ENCODE data around the gene SOD3.

SOD3 gene

DNA sequence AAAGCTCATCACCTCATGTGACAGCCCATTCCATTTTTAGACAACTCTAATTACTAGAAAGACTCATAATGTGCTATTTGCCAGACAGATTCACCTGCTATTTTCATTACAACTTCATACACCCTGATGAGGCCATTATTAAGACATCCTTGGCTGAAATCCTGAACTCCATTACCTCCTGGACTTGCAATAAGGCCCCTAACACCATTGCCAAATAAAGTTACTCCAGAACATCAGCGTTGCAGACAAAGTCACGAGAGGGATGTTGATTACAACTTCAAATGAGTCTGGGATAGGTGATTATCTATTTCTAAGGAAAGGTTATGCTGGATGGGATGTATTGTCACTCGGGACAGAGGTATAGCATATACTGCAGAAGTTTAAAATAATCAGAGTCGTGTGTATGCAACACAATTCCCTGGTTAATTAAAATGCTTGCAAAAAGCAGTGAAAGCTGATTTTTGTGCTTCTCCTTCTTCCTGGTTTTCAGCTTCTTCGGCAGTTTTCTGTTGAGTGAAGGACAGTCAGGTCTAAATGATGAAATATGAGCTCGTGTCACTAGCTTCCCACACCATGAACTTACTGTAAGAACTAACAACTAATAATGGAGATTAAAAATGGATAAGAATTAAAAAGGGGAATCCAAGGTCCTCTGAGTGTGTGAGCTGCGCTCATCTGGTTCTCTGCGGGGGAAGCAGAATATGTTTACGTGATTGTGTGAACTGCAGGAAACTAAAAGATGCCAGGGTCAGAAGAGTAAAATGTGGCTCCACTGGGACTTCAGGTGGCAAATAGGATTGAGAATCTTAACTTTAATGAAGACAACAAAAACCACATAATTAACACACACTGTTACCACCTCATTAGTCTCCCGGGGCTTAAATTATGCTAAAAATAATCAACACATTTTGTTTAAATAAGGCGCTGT is 17.6 kb upstream of the SOD3 start:
- no peaks in the 10 kb centered on the region for H3K36me3 ChIP-seq
- no peak overlapping the region for H3K4me3 ChIP-seq (ENCODE audit: low read depth, low read length)
- no peak for DNase-seq
- H3K27ac ChIP-seq, result no peak overlapping the region
- TF ChIP-seq, protein P1, sequence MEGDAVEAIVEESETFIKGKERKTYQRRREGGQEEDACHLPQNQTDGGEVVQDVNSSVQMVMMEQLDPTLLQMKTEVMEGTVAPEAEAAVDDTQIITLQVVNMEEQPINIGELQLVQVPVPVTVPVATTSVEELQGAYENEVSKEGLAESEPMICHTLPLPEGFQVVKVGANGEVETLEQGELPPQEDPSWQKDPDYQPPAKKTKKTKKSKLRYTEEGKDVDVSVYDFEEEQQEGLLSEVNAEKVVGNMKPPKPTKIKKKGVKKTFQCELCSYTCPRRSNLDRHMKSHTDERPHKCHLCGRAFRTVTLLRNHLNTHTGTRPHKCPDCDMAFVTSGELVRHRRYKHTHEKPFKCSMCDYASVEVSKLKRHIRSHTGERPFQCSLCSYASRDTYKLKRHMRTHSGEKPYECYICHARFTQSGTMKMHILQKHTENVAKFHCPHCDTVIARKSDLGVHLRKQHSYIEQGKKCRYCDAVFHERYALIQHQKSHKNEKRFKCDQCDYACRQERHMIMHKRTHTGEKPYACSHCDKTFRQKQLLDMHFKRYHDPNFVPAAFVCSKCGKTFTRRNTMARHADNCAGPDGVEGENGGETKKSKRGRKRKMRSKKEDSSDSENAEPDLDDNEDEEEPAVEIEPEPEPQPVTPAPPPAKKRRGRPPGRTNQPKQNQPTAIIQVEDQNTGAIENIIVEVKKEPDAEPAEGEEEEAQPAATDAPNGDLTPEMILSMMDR (IDR thresholded peaks at IDR 0.05; ENCODE audit: low read depth, low read length), result no peak
- H3K27me3 ChIP-seq (ENCODE audit: insufficient read depth, low read depth, severe bottlenecking), result no peaks in the 10 kb centered on the region
- no peaks in the 10 kb centered on the region for H3K9me3 ChIP-seq (ENCODE audit: severe bottlenecking)

DNA sequence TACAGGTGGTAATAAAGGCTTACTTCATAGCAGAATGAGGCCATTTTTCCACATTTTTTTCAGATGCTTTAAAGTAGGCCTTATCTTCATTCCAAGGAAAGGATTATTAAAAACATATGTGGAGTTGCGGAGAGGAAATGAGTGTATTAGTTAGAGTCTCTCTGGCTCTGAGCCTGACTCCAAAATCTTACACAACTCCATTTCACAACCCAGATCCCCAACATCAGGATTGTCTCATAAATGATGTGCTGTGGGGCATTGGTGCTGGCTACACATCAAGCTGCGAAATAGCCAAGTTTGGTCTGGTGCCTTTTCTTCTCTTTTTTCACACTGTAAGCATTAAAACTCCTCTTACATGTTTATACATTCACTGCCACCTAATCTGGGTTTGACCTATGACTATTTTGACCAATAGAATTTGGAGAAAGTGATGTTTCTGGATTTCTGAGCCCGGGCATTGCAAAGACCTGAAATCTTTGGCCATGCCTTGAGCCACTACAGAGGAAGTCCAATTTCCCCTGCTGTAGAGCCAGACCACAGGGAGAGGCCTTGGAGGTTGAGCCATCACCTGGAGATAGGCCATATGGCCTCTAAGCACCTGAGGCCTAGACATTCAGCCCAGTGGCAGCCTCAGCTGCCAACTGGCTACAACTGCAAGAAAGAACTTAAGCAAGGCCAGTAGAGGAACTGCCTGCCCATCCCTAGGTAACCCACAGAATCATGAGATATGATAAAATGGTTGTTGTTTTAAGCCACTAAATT is 16.7 kb upstream of the SOD3 start:
- Histone ChIP-seq H3K9me3 (ENCODE audit: severe bottlenecking) (no peaks in the 10 kb centered on the region), H3K36me3 (no peaks in the 10 kb centered on the region), H3K4me3 (ENCODE audit: low read depth, low read length) (no peak overlapping the region), H3K27me3 (ENCODE audit: insufficient read depth, low read depth, severe bottlenecking) (no peaks in the 10 kb centered on the region), H3K27ac (no peak overlapping the region)
- DNase-seq, result no peak
- TF ChIP-seq, protein P1 (IDR thresholded peaks at IDR 0.05; ENCODE audit: low read depth, low read length), result no peak

DNA sequence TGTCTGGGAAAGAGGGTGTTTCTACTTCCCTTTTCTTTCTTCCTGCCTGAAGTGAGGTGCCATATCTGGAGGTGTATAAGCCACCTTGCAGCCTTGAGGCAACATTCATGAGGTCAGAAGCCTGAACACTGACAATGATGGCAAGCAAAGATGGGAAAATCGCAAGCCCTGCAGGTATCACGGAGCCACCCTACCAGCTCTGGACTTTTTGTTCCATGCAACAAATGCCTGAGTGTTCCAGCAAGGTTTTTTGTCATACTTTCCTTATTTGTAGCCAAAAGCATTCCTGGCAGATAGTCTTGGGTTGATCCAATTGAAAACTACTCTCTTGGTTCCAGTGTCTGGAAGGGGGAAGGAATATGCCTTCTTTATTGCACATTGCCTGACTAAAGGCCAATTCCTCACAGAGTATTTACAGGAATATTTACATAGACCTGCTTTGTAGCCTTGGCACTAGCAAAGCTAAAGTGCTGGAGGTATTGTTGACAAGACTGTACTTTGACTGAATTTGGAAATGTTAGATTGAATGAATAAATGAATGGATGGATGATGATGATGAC is 14.4 kb upstream of the SOD3 start:
- H3K27ac ChIP-seq, result no peak overlapping the region
- TF ChIP-seq, protein P1 (IDR thresholded peaks at IDR 0.05; ENCODE audit: low read depth, low read length), result no peak
- H3K9me3 ChIP-seq (ENCODE audit: severe bottlenecking), result peaks cover 4% of the 10 kb centered on the region
- no peaks in the 10 kb centered on the region for H3K27me3 ChIP-seq (ENCODE audit: insufficient read depth, low read depth, severe bottlenecking)
- no peak overlapping the region for H3K4me3 ChIP-seq (ENCODE audit: low read depth, low read length)
- no peaks in the 10 kb centered on the region for H3K36me3 ChIP-seq
- DNase-seq, result no peak

DNA sequence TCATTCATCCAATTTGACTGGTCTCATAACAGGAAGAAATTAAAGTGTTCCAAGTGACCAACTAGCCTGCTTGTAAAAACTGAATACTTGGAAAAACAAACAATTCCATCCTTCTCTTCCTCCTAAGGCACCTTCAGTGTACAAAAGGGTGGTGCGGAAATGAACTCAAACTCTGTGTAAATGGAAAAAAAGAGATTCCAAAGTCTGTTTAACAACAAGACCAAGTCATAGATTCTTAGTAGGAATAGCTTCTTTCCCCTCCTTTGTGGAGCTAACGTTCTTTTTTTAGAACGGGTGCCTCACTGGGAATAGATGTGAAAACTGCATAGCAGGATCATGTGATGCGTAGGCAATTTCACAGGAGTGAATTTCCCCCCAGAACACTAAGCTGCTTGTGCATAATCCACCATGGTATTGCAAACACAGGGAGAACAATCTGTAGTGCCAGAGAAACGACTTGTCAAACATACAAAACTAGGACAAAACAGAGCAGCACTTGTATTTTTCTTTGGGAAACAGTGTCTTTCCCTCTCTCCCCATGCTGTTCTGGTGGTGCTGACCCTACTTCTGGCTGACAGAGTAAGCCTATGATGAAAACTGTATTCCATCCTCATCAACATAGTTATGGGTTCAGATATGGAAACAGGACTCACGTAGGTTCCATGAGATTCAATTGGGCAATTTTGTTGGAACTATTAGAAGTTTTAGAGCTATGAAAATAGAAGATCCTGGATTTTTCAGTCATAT is 13.2 kb upstream of the SOD3 start:
- no peaks in the 10 kb centered on the region for H3K36me3 ChIP-seq
- DNase-seq, result no peak
- H3K4me3 ChIP-seq (ENCODE audit: low read depth, low read length), result no peak overlapping the region
- TF ChIP-seq, protein P1 (IDR thresholded peaks at IDR 0.05; ENCODE audit: low read depth, low read length), result no peak
- H3K27ac ChIP-seq, result no peak overlapping the region
- H3K27me3 ChIP-seq (ENCODE audit: insufficient read depth, low read depth, severe bottlenecking), result no peaks in the 10 kb centered on the region
- peaks cover 6% of the 10 kb centered on the region for H3K9me3 ChIP-seq (ENCODE audit: severe bottlenecking)

DNA sequence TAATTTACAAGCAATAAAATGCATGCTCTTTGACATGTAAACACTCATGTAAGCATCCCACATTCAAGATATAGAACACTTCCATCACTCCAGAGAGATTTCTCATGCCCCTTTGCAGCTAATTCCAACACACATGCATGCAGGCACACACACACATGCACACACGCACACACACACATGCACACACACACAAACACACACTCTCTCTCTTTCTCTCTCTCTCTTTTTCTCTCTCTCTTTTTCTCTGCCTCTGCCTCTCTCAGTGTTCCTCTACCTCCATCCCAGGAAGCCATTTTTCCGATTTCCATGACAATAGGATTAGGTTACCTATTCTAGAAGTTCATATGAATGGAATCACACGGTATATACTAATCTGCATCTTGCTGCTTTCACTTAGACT is 11.9 kb upstream of the SOD3 start:
- TF ChIP-seq, protein P1 (IDR thresholded peaks at IDR 0.05; ENCODE audit: low read depth, low read length), result no peak
- no peak for DNase-seq
- peaks cover 6% of the 10 kb centered on the region for H3K9me3 ChIP-seq (ENCODE audit: severe bottlenecking)
- H3K27ac ChIP-seq, result no peak overlapping the region
- no peak overlapping the region for H3K4me3 ChIP-seq (ENCODE audit: low read depth, low read length)
- H3K36me3 ChIP-seq, result no peaks in the 10 kb centered on the region
- no peaks in the 10 kb centered on the region for H3K27me3 ChIP-seq (ENCODE audit: insufficient read depth, low read depth, severe bottlenecking)
